Hematopoietic multipotent progenitor cell treated with erythropoietin and hydrocortisone succinate and interleukin-3 and kit ligand, for 15 days (in vitro differentiated cells): ENCODE measurements around the gene PTPRT.

Experiments
- DNase-seq: peaks from one replicate; pipeline ENCODE4 v3.0.0-alpha.2; 2015; ENCODE audit warnings: low spot score

Gene PTPRT

GRCh38 chr20:42461965-42462593 lies 727.6 kb downstream of the PTPRT start:
- no peak for DNase-seq

GRCh38 chr20:42461291-42461690 lies 728.4 kb downstream of the PTPRT start:
- no peak for DNase-seq

GRCh38 chr20:42447270-42447669 lies 742.4 kb downstream of the PTPRT start:
- DNase-seq, result no peak

DNA sequence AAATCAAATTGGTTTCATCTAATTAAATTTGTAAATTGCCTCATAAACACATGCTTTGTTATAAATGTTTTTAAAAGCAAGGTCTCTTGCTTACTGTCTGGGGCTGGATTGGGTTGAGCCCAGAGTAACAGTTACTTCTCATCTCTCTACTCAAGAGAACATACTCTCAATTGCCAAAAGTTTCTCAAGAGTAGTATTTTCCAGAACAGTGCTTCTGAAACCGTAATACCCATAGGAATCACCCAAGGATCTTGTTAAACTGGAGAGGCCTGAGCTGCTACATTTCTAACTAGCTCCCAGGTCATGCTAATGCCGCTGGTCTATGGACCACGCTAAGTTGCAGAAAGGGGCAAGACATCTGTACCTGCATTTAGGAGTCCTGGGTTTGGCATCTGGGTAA lies 744.9 kb downstream of the PTPRT start:
- no peak for DNase-seq

- DNase-seq, result no peak
Measured at GRCh38 chr20:42443200-42443599, 746.5 kb downstream of the PTPRT start.

- DNase-seq, result no peak
Measured at GRCh38 chr20:42442716-42443115, 747.0 kb downstream of the PTPRT start.

DNA sequence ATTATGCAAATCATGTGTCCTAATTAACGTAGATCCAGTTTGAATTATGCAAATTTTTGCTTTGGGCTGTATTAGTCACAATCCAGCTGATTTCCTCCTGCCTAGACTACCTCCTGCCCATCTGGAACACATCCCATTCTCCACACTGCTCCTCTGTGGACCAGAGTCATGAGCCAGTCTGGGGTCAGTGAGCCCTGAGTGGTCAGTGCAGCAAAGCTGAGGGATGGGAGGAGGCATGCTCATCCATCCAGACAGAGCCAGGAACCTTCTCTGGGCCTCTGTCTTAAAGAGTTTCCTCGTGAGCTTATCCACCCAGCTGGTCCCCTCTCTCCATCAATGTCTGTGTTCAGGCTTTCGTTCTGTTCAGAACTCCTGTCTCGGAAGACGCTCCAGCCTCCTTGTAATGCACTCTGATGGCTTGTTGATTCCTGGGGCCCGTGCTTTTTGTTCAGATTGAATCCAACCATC lies 747.8 kb downstream of the PTPRT start:
- no peak for DNase-seq

DNA sequence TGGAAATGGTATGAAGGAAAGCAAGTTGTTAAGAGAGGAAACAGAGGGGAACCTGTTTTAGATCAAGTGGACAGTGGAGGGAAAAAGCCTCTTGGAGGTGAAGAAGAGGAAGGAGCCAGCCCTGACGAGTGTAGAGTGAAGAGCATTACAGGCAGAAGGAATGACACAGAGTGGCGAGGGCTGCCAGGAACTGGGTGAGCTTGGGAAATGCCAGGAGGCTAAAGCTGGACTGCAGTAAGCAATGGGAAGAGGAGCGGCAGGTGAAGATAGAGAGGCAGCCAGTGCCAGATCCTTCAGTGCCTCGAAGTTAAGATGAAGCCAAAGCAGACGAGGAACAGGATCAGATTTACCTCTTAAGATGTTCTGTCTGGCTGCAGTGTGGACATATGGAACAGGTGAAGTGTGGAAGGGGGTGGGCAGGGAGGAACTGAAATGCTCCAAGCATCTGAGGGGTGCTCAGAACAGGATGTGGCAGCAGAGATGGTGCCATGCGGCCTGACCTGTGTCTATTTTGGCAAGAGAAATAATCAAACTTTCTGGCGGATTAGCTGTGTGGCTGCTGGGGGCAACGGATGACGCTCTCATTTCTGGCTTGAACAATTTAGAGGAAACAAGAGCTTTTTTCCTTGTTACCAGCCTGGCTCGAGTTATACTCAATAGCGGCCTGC lies 748.4 kb downstream of the PTPRT start:
- DNase-seq, result no peak

DNA sequence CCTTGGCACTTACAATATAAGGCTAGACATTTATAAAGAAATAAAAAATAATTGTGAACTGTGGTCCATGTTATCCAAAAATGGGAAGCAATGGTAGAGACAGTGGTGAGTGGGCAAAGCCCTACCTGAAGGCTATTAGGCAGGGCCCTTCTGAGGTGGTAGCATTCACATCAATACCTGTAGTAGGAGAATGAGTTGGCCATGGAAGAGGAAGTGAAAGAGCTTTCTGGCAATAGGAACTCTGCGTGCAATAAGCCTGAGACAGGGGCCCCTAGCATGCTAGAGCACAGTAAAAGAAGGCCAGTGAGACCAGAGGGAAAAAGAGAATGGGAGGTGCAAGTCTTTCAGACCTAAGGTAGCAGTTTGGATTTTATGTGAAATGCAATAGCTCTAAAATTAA lies 754.5 kb downstream of the PTPRT start:
- no peak for DNase-seq

- no peak for DNase-seq
Measured at GRCh38 chr20:42432496-42433334, 757.0 kb downstream of the PTPRT start.

DNA sequence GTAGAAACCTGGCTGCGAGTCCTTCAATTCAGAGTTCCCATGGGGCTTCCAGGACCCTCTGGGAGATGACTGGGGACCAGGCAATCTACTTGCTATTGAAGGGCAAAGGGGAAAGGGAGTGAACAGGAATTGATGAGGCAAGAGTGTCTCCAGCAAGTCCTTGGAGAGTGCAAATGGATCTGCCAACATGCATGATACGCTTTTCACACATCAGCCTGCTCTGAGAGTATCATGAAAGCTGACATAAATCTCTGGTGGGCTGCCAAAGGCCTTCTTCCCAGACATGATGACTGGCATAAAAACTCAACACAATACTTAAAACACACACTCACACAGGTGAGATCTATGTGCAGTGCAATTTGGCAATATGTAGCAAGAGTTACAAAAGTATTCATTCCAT lies 759.1 kb downstream of the PTPRT start:
- DNase-seq, result no peak

GRCh38 chr20:42429761-42430458 lies 759.8 kb downstream of the PTPRT start:
- DNase-seq, result no peak

- DNase-seq, result no peak
Measured at GRCh38 chr20:42419814-42420532, 769.7 kb downstream of the PTPRT start.

- no peak for DNase-seq
Measured at GRCh38 chr20:42406826-42407225, 782.9 kb downstream of the PTPRT start.

GRCh38 chr20:42402455-42402854 lies 787.3 kb downstream of the PTPRT start:
- DNase-seq, result no peak

DNA sequence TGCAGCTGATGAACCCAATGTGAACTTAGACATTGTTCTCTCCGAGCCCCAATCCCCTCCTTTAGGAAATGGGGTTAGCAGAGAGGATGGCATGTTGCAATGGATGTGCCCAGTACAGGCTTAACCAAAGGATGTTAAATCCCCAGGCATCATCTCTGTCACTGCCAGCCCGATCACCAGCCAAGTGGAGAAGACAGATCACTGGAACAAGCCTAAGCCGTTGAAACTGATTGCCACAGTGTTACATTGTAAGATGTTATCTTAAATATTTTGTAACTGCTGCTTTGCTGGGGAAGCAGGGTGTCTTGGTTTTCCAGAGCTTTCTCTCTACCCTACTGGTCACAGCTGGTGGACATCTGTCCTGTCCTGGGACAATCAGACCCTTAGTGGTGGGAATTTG lies 788.1 kb downstream of the PTPRT start:
- no peak for DNase-seq

- no peak for DNase-seq
Measured at GRCh38 chr20:42399802-42400201, 789.9 kb downstream of the PTPRT start.

GRCh38 chr20:42392442-42392841 lies 797.3 kb downstream of the PTPRT start:
- DNase-seq, result no peak

GRCh38 chr20:42391807-42392206 lies 797.9 kb downstream of the PTPRT start:
- no peak for DNase-seq

GRCh38 chr20:42380287-42380686 lies 809.4 kb downstream of the PTPRT start:
- no peak for DNase-seq

DNA sequence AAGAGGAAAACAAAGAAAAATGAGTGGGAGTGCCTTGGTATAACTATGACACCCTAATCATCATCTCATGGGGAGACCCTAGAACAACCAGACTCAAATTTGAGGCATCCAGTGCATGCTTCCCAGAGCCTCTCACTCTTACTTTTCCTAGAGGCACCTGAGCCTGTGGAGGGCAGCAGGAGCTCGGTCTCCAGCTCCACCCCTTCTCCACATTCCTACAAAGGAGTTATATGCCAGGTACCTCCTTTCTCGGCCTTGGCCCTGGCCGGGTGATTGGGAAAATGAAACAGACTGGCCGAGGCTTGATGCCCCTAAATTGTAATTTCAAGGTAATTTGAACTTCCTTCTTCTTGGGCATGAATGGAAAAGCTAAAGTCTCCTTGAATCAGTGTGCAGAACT lies 810.3 kb downstream of the PTPRT start:
- no peak for DNase-seq

- no peak for DNase-seq
Measured at GRCh38 chr20:42378826-42379225, 810.9 kb downstream of the PTPRT start.
